ENCODE data around the gene AMY2A. TPM values are rescaled to one million over a fixed set of nuclear protein-coding genes. Genes with fewer than 3 reads are reported as not detected.

AMY2A gene
- total RNA-seq, 4 donors from 2014 or later = not detected

Small RNA genes lying within 50 kb of the gene (small RNA-seq; reads per million reads assigned to genes)
- gene AC105272.1 = not detected

Other genes with a start within 250 kb of the AMY2A start
- 10 to 100 TPM; 64.9 to 92.7 (median 80.6) TPM for gene RNPC3, start 91.7 kb upstream of the AMY2A start, total RNA-seq
- 10 to 100 TPM; 51.7 to 71.2 (median 54.7) TPM for gene AMY2B, start 45.8 kb upstream of the AMY2A start, total RNA-seq
- 1 to 10 TPM in 1 of 4 donors, not detected in 3; 3.5 TPM for gene AMY1A, start 38.3 kb downstream of the AMY2A start, total RNA-seq
- gene AMY1B, start 78.8 kb downstream of the AMY2A start, total RNA-seq = 1 to 10 TPM in 2 of 4 donors, not detected in 2; 3.5 to 3.9 TPM
- gene AMY1C, start 132.5 kb downstream of the AMY2A start, total RNA-seq = 10 to 100 TPM in 1 of 4 donors, 1 to 10 TPM in 3; 1.1 to 24.6 (median 4.0) TPM